Activated CD8-positive, alpha-beta memory T cell treated with anti-CD3 and anti-CD28 coated beads, Interleukin-2, amount 50 U/mL, for 1 hour (primary cell): Measurements from ENCODE around the gene RABGEF1.
"Not testable (repeated sequence)": the region's sequence is repeated elsewhere in the genome, so short reads cannot be mapped to it uniquely, and the experiment has no call there.

ENCODE experiments used
- DNase-seq: peaks from one replicate; pipeline ENCODE4 v3.0.0-alpha.2; 2020; ENCODE audit errors: extremely low read depth

The RABGEF1 gene

DNA sequence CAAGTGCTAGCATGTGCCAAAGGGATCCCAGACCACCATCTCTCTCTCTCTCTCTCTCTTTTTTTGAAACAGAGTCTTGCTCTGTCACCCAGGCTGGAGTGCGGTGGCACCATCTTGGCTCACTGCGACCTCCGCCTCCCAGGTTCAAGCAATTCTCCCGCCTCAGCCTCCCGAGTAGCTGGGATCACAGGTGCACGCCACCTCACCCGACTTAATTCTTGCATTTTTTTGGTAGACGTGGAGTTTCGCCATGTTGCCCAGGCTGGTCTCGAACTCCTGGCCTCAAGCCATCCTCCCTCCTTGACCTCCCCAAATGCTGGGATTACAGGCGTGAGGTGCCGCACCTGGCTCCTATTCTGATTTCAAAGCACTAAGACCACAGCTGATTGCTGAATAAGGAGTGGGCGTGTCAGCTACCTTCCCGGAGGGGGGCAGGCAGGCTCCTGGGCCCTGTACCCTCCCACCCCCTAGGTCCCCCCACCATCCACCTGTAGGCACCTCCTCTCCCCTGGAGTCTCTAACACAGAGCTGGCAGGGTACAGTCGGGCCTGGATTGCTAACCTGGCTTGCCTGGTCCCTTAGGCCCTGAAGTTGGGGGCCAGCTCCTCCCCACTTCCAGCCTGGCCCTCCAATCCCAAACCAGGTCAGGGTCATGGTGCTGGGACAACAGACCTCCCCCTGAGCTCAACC, 74.8 kb downstream of the RABGEF1 start:
- DNase-seq = not testable (repeated sequence)

- DNase-seq = no peak
Measured at GRCh38 chr7:66815951-66816350, 75.4 kb downstream of the RABGEF1 start.

- not testable (repeated sequence) for DNase-seq
Measured at GRCh38 chr7:66816658-66817057, 76.1 kb downstream of the RABGEF1 start.

- not testable (repeated sequence) for DNase-seq
Measured at GRCh38 chr7:66817208-66817795, 76.8 kb downstream of the RABGEF1 start.

- not testable (repeated sequence) for DNase-seq
Measured at GRCh38 chr7:66817956-66818355, 77.4 kb downstream of the RABGEF1 start.

- DNase-seq = no peak
Measured at GRCh38 chr7:66824041-66824440, 83.5 kb downstream of the RABGEF1 start.

- not testable (repeated sequence) for DNase-seq
Measured at GRCh38 chr7:66825538-66825937, 85.0 kb downstream of the RABGEF1 start.

GRCh38 chr7:66826649-66827048, 86.1 kb downstream of the RABGEF1 start:
- no peak for DNase-seq

- DNase-seq = not testable (repeated sequence)
Measured at GRCh38 chr7:66830976-66831375, 90.4 kb downstream of the RABGEF1 start.

DNA sequence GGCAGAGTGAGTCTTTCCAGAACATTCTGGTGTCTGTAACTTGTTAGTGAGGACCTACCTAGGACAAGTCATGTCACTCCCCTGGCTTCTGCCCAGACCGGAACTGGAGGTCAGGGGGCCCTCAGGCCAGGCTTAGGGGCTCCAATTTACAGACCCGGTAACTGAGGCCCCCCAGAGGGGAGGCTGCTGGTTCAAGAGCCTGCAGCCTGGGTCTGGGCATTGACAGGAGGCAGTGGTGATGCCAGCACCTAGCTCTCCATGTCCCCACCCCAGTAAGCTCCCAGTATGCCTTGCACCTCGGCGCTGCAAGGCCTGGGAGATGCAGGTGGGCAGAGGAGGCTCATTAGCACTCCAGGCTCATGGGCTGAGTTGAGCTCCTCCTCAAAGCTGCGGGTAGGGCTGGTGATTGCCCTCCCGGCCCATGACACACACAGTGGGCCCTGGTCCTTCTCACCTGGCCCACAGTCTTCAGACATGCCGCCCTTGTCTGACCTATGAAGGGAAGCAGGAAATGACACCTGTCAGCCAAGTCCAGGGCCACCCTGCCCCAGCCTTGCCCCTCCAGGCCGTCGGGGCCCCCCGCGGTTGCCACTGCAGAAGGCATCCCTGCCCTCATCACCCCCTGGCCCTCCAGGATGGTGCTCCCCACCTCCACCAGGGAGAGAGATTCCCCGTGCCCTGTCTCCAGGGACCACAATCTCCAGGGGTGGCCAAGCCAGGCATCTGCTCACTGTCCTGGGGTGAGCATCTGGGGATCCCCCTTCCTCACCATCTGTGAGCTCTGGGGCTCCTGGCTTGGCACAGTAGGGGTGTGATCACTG, 92.2 kb downstream of the RABGEF1 start:
- DNase-seq = no peak

- no peak for DNase-seq
Measured at GRCh38 chr7:66837007-66837406, 96.5 kb downstream of the RABGEF1 start.

DNA sequence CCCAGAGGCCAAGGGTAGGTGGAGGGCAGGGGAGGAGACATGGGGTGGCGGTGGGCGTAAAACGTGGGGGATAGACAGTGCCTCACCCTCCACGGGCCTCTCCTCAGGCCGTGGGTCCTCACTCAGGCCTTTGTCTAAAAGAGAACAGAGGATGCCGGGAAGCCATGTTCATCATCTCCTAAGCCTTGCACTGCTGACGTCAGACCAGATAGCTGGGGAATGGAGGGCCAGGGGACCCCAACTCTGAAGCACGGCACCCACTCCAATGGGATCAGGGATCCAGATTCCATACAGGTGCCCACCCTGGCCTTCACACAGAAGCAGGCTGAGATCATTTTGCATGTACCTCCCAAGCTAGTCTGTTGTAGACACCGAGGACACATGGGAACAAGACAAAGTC, 97.1 kb downstream of the RABGEF1 start:
- DNase-seq = no peak

- DNase-seq = no peak
Measured at GRCh38 chr7:66839814-66840213, 99.3 kb downstream of the RABGEF1 start.

DNA sequence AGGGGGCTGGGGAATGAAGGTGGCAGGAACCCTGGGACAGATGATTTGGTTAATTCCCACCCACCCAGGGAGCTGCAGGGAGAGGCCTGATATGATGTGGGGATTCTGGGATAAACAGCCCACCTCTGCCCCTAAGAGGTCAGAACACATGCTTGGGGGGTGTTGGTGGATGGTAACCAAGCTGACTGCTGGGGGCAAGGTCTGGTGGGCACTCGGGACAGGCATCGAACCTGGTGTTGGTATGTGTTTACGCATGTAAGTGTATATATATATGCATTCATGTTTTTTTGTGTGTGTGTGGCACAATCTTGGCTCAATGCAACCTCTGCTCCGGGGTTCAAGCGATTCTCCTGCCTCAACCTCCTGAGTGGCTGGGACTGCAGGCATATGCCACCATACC, 99.8 kb downstream of the RABGEF1 start:
- no peak for DNase-seq

DNA sequence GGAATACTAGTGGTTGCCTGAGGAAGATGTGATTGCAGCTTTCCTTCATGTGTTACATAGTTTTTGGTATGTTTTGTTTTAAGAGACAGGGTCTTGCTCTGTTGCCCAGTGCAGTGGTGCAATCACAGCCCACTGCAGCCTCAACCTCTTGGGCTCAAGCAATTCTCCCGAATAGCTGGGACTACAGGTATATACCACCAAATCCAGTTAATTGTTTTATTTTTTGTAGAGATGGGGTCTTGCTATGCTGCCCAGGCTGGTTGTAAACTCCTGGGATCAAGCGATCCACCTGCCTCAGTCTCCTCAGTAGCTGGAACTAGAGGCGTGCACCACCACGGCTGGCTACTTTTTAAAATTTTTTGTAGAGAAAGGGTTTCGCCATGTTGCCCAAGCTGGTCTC, 101.4 kb downstream of the RABGEF1 start:
- DNase-seq = no peak

DNA sequence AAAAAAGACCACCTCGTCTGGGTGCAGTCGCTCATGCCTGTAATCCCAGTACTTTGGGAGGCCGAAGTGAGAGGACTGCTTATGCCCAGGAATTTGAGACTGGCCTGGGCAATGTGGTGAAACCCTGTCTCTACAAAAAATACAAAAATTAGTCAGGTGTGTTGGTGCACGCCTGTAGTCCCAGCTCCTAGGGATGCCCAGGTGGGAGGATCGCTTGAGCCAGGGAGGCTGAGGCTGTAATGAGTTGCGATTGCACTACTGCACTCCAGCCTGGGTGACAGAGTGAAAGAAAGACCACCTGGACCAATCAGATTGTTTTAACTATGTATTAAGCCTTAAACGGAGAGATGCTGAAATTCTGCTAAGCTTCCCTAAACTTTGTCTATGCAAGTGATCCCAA, 103.0 kb downstream of the RABGEF1 start:
- DNase-seq = not testable (repeated sequence)

DNA sequence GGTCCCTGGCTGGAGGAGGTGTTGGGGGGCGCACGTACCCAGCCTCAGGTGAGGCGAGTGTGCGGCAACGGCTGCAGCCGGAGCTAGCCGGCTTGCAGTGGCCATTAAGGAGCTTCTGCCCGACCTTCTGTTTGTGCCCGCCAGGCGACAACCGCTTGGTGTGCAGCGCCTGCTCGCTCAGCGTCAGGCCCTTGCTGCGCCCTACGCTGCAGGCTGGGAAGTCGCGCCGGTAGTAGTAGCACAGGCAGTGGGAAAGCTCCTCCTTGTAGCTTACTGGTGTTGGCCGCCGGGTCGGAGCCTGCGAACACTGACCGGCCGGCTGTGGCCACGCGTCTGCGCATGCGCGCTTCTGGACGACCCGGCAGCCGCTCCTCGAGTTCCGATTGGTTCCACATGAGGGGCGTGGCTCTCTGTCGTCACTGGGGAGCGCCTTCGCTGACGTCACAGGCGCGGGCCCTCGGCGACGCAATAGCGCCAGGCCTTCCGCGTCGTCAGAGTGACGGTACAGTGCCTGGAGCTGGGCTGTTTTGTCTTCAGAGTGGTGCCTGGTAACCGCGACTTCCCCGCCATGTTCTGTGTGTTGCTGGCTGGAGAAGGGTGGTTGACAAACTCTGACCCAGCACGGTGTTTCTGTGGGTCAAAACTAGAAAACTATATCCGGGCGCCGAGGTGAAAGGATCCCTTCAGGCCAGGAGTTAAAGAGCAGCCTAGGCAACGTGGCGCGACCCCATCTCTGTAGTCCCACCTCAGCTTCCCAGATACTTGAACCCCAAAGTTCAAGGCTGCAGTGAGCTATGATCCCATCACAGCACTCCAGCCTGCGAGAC, 104.2 kb downstream of the RABGEF1 start:
- peak; percentile 99 for DNase-seq

DNA sequence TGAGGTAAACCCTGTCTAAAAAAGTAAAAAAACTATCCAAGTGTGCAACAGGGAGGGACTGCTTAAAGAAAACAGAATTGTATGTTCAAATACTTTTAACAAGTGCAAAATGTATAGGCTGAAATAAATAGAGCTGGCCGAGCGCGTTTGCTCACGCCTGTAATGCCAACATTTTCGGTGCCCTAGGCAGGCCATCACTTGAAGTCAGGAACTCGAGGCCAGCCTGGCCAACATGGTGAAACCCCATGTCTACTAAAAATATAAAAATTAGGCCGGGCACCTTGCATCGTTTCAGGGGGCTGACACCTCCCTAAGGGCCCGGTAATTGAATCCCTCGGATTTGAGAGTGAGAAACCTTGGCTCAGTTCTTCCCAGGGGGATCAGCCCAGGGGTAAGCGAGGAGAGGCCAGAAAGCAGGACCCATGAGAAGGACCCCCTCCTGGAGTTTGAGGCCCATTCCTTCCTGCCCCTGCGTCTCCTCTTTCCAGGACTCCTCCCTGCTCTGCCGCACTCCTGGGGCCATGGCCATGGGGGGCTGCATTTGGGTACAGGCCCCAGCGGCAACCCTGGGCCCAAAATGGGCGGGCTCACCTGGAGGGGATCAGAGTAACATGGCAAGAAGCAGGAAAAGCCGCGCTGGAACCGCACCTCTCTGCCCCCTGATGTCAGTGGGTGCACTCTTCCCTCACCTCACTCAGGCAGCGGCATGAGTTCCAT, 105.0 kb downstream of the RABGEF1 start:
- no peak for DNase-seq

- DNase-seq = not testable (repeated sequence)
Measured at GRCh38 chr7:66846096-66846445, 105.5 kb downstream of the RABGEF1 start.

DNA sequence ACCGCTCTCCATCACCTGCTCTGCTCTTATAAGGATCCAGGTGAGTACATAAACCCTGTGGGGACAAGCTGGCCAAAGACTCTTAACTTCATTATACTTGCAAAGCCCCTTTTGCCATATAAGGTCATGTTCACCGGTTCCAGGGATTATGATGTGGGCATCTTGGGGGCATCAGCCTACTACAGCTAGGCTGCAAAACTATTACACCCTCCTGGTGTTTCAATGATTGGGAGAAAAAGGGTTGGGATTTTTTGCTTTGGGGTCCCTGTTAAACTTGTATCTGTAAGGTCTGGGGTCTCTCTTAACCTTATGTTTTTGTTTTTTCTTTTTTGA, 107.0 kb downstream of the RABGEF1 start:
- not testable (repeated sequence) for DNase-seq
